Adrenal gland (tissue), 12 donors: Measurements from ENCODE around the gene SWAP70. TPM values are rescaled to one million over a fixed set of nuclear protein-coding genes. Genes with fewer than 3 reads are reported as not detected.

Experiments
- DNase-seq, 7 donors: peaks; one replicate each; pipeline ENCODE4 v3.0.0-alpha.2; 2019 to 2020
- H3K27ac ChIP-seq, 5 donors: fragments of 200-600 bp; sonication (generic) in 4 of 5; 1 replicate in 3 of 5; 2 replicates in 2 of 5; pipeline versions ENCODE4 v1.5.1 to v1.8.0; 2016 to 2020; ENCODE audit warnings: mild to moderate bottlenecking in 1 of 5
- H3K27me3 ChIP-seq: fragments of 200-600 bp; 2 replicates; pipeline ENCODE4 v1.8.0; 2021
- H3K36me3 ChIP-seq, 2 donors: fragments of 200-600 bp; replicated peaks in 1 of 2; 1 replicate in 1 of 2; 2 replicates in 1 of 2; pipeline versions ENCODE4 v1.5.1 to v1.8.0; 2018 to 2022
- H3K4me1 ChIP-seq, 2 donors: fragments of 200-600 bp; replicated peaks in 1 of 2; 1 replicate in 1 of 2; 2 replicates in 1 of 2; pipeline versions ENCODE4 v1.5.1 to v1.8.0; 2018 to 2021
- H3K4me3 ChIP-seq, 4 donors: fragments of 200-600 bp; sonication (generic) in 3 of 4; one replicate each; pipeline ENCODE4 v1.5.1; 2016 to 2018
- H3K9me3 ChIP-seq, 3 donors: fragments of 200-600 bp; sonication (generic) in 1 of 3; replicated peaks in 1 of 3; 1 replicate in 2 of 3; 2 replicates in 1 of 3; pipeline versions ENCODE4 v1.5.1 to v1.8.0; 2016 to 2021
- POLR2A ChIP-seq, 2 donors: fragments of 450-650 bp; IDR thresholded peaks; one replicate each; pipeline ENCODE4 v1.6.1; 2017; ENCODE audit warnings: antibody characterized with exemption in 2 of 2, mild to moderate bottlenecking in 2 of 2, moderate library complexity in 1 of 2
- WGBS, 4 donors: extraction: QIAGEN DNeasy Blood & Tissue Kit in 2 of 4; methylation state at CpG; one replicate each; pipeline versions ENCODE4 v1.1.5 to v1.1.7; 2013 to 2017; 5-methylcytosine and 5-hydroxymethylcytosine counted together
- intact Hi-C, 2 donors: fragments of 100-400 bp; cut with DNase I; formaldehyde crosslinking; loops; one replicate each; pipeline versions ENCODE4 v1.14.1 to v1.15.0; 2022 to 2023
- polyA plus RNA-seq, 3 donors: library from polyadenylated mRNA; stranded (reverse); fragments of 200-250 nt in 2 of 3; fragments of 350-450 nt in 1 of 3; fragmentation: Illumina TruSeq in 1 of 3; extraction: RNeasy Lipid Tissue Mini Kit (QIAGEN cat#74804) in 1 of 3; gene quantifications; one replicate each; pipeline ENCODE4 v1.2.3, GENCODE V29; 2013 to 2014
- total RNA-seq, 9 donors: library from RNA; depleted of rRNA in 4 of 9; stranded (reverse); fragments of >200 nt in 4 of 9; fragments of 120-200 nt in 1 of 9; fragmentation: NEBNext Ultra II Directional in 1 of 9; extraction: Animal tissue kit (Norgen Biotek cat#: 25700) in 1 of 9; gene quantifications; one replicate each; pipeline versions ENCODE4 v1.1.0 to v1.2.4, GENCODE V29; 2013 to 2023
- TF ChIP-seq, protein P1 (sequence below), 6 experiments: fragments of 450-650 bp in 4 of 6; fragments of 200-600 bp in 2 of 6; sonication (generic) in 1 of 6; IDR thresholded peaks; 1 replicate in 5 of 6; 2 replicates in 1 of 6; pipeline versions ENCODE4 v1.5.1 to v1.8.0; 2016 to 2021; ENCODE audit warnings: antibody characterized with exemption in 6 of 6, mild to moderate bottlenecking in 2 of 6, moderate library complexity in 1 of 6
- donor health status: healthy with polysubstance abuse.
- donor health status: Bipolar disorder and iron deficiency.
- donor health status: DM: yes; HTN: yes; CAD: no.
- donor health status: DM: no; HTN: no; CAD: no.
- donor health status: DM: no; HTN: no; CAD: no.
- donor health status: DM: yes; HTN: yes; CAD: no.

Gene SWAP70
- total and polyA plus RNA-seq, 12 donors = 6.5 to 23.5 (median 17.0) TPM

DNA sequence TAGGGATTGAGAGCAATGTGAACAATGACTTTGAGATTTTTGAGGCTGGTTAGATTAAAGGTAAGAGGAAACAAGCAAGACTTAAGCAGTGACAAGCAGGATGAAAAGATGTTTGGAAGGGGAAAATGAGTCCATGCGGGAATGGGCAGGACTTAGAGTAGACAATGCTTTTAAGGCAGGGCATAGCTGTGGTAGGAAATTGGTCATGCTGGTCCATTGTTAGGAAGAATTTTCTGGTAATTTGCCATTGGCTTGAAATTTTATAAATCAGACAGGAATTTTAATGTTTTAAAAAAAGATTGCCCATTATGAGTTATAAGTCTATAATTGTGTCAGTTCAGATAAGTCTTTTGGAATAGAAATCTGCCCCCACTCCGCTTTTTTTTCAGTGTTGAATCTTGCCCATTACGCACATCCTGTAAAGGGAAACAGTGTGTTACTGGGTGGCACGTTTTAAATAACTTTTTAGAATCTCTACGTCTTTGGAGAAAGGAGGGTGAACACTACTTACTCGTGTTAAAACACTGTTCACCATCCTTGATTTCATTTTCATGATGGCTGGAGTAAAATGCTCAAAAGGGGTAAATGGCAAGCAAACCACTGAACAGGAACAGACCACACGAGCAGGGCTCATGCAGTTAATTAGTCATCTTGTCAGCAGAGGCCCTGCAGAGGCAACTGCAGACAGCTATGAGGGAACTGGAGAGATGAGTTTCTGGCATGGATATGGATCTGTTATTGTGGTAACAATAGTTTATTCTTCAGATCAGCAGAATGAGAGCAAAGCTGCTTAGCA is 25.0 kb downstream of the SWAP70 start:
- peak overlapping the region in 2 of 5 donors; percentile 69 to 81 for H3K27ac ChIP-seq
- H3K9me3 ChIP-seq = no peaks in the 10 kb centered on the region
- intact Hi-C loops = no loop called here
- no peaks in the 10 kb centered on the region for H3K27me3 ChIP-seq
- H3K4me1 ChIP-seq = peaks cover 0 to 40% of the 10 kb centered on the region in 2 donors
- no peak for TF ChIP-seq POLR2A (IDR thresholded peaks at IDR 0.05)
- TF ChIP-seq, protein P1, sequence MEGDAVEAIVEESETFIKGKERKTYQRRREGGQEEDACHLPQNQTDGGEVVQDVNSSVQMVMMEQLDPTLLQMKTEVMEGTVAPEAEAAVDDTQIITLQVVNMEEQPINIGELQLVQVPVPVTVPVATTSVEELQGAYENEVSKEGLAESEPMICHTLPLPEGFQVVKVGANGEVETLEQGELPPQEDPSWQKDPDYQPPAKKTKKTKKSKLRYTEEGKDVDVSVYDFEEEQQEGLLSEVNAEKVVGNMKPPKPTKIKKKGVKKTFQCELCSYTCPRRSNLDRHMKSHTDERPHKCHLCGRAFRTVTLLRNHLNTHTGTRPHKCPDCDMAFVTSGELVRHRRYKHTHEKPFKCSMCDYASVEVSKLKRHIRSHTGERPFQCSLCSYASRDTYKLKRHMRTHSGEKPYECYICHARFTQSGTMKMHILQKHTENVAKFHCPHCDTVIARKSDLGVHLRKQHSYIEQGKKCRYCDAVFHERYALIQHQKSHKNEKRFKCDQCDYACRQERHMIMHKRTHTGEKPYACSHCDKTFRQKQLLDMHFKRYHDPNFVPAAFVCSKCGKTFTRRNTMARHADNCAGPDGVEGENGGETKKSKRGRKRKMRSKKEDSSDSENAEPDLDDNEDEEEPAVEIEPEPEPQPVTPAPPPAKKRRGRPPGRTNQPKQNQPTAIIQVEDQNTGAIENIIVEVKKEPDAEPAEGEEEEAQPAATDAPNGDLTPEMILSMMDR (IDR thresholded peaks at IDR 0.05) = no peak
- H3K4me3 ChIP-seq = no peak overlapping the region
- no peaks in the 10 kb centered on the region for H3K36me3 ChIP-seq
- WGBS, 4 donors = 54 to 68% (median 60%) methylated on average over 7 of the region's 7 CpGs
- peak in 2 of 7 donors; percentile 22 to 65 for DNase-seq

DNA sequence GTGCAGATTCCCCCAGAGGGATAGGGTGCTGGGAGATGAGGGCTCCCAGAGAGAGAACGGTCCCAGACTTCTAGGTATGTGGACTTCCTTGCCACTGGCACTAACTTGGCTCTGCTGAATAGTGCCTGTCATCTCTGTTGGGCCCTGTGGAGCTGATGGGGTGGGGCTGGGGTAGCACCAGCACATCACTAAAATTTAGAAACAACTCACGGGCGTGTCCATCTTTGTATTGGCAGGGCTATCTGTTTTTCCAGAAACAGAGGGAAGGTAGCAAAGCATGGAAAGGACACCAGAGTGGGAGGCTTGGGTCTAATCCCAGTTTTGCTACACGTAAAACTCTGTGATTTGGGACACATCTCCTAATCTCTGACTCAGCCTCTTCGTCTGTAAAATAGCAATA is 25.8 kb downstream of the SWAP70 start:
- Histone ChIP-seq H3K4me3 (no peak overlapping the region), H3K4me1 (peaks cover 0 to 40% of the 10 kb centered on the region in 2 donors), H3K27ac (peak overlapping the region in 2 of 5 donors; percentile 69 to 81), H3K36me3 (no peaks in the 10 kb centered on the region), H3K9me3 (no peaks in the 10 kb centered on the region), H3K27me3 (no peaks in the 10 kb centered on the region)
- 74 to 88% (median 77%) methylated on average over 5 of the region's 5 CpGs for WGBS, 4 donors
- DNase-seq = no peak
- TF ChIP-seq, protein P1 (IDR thresholded peaks at IDR 0.05) = no peak
- no peak for TF ChIP-seq POLR2A (IDR thresholded peaks at IDR 0.05)
- intact Hi-C loops = no loop called here

DNA sequence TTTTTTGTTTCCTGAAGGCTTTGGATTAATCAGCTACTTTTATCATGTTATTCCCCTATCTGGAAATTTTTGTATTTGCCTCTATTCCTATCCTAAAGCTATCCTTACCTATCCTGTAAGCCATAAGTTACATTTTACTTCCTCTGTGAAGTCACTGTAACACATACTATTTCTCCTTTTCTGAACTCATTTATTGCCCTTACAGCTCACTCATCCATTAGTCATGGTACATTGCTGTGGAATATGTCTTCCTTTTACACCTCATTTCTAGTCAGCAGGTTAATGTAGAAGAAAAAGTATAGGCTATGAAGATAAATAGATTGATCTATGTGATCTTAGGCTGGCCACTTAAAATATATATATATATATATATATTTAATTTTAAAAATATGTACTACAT is 28.0 kb downstream of the SWAP70 start:
- TF ChIP-seq POLR2A (IDR thresholded peaks at IDR 0.05) = no peak
- TF ChIP-seq, protein P1 (IDR thresholded peaks at IDR 0.05) = no peak
- Histone ChIP-seq H3K4me3 (no peak overlapping the region), H3K4me1 (peaks cover 0 to 40% of the 10 kb centered on the region in 2 donors), H3K9me3 (no peaks in the 10 kb centered on the region), H3K36me3 (no peaks in the 10 kb centered on the region), H3K27ac (peak overlapping the region in 1 of 5 donors; percentile 2), H3K27me3 (no peaks in the 10 kb centered on the region)
- no peak for DNase-seq
- intact Hi-C loops = no loop called here

DNA sequence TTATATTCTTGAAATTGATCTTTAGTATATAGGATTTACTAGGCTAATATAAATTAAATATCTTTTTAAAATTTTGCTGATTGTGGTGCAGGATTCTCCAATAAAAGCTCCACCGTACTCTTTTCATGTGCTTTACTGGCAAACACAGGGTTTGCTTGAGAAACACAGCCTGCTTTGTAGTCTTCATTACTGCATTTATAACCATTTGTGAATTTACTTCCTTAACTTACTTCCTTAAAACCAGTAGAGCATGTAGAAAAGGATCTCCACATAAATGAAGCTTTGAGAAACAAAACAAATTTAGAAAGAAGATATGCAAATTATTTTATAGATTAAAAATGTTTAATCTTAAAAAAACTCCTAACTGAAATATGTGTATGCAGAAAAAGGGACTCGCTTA is 28.8 kb downstream of the SWAP70 start:
- peaks cover 0 to 39% of the 10 kb centered on the region in 2 donors for H3K4me1 ChIP-seq
- 77 to 81% (median 77%) methylated on average over 2 of the region's 2 CpGs for WGBS, 4 donors
- H3K9me3 ChIP-seq = no peaks in the 10 kb centered on the region
- H3K4me3 ChIP-seq = no peak overlapping the region
- intact Hi-C loops = no loop called here
- DNase-seq = no peak
- no peaks in the 10 kb centered on the region for H3K36me3 ChIP-seq
- no peaks in the 10 kb centered on the region for H3K27me3 ChIP-seq
- TF ChIP-seq, protein P1 (IDR thresholded peaks at IDR 0.05) = no peak
- no peak overlapping the region for H3K27ac ChIP-seq
